HG02642 (cell line): ENCODE data around the gene SPECC1.
"Not testable (repeated sequence)": the region's sequence is repeated elsewhere in the genome, so short reads cannot be mapped to it uniquely, and the experiment has no call there.

Experiments used
- ATAC-seq: cut with Tn5 transposase; IDR thresholded peaks from one replicate; pipeline ENCODE4 v1.9.1; 2021; ENCODE audit warnings: mild to moderate bottlenecking; ENCODE audit not compliant: unreplicated experiment, poor library complexity

The SPECC1 gene

DNA sequence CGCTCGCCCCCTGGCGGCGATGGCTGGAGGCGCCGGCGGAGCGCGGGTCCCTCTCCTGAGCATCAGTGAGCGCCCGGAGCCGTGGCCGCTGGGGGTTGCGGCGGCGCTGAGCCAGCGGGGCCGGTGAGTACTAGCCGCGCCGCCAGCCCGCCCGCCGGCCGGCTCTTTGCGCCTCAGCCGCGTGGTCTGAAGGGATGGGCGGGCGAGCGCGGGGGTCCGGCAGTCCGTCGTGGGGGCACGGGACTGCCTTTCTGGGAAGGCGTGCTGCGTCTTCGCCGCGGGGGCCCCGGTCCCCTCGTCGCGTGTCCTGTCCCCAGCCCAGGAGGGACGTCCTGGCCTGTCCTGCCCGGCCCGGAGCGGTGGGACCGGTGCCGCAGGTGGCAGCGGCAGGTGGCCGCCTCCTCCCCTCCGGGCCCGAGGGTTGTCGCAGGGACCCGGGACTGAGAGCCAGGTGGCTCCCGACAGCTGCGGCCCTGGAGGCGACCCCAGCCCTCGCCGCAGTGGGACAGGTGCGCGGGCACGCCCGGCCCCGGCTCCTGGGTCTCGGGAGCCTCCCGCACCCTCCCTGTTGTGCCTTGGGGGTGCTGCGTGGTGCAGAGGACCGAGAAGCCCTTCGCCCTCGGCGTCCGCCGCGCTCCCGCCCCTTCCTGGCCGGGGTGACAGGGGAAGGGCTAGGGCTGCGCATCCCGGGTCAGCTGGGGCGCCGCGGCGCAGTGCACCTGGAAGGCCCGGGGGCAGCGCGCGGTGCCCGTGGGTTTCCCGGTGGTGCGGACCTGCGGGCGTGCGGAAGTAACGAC is at the start of gene SPECC1:
Gene SPECC1, plus strand, starts transcription at position 58 of the 797 bp plus-strand sequence. CDS start 87,293 bp downstream, outside the sequence.
- ATAC-seq = peak; percentile 95

- ATAC-seq = not testable (repeated sequence)
These were observed 46.2 kb upstream of the SPECC1 start for GRCh38 chr17:19962954-19963353.

DNA sequence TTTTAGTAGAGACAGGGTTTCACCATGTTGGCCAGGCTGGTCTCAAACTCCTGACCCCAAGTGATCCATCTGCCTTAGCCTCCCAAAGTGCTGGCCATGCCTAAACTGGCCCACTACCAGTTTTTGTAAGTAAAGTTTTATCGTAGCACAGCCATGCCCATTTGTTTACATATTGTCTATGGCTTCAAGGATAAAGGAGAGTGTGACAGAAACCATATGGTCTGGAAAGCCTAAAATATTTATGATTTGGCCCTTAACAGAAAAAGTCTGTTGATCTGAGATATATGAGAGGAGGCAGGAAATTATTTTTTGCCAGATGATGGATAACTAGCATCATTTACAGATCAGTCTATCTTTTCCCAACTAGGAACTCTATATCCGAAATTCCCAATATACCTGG is 36.0 kb upstream of the SPECC1 start:
- ATAC-seq = no peak

- ATAC-seq = no peak
These were observed 33.6 kb upstream of the SPECC1 start for GRCh38 chr17:19975601-19976000.

GRCh38 chr17:19977293-19978208 is 31.6 kb upstream of the SPECC1 start, which contains the start of gene AKAP10:
Gene AKAP10, minus strand, starts transcription at chr17:19977828. Its CDS starts 149 bp downstream, at chr17:19977679.
- peak; percentile 90 for ATAC-seq

GRCh38 chr17:19978209-19978802 is 30.9 kb upstream of the SPECC1 start:
- peak; percentile 38 for ATAC-seq

DNA sequence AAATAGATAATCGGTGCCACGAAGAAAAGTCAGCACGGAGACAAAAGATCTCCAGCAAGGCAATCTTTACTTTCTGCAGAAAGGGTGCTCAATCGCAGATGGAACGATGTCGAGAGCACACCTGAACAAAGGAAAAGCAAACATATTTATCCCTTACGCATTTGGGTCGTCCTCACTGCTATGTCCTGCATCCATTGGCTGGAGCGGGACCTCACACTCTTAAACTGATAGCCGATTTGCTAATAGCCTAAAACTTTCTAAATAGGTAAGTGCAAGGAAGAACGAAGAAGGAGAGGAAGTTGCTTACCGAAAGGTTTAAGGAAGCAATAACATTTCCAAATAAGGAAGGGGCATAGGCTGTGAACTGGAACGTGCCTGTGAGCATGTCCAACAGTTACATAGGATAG is 30.4 kb upstream of the SPECC1 start:
- no peak for ATAC-seq

- ATAC-seq = no peak
These were observed 29.0 kb upstream of the SPECC1 start for GRCh38 chr17:19979917-19980770.

GRCh38 chr17:19986941-19987861 is 22.0 kb upstream of the SPECC1 start:
- ATAC-seq = no peak

DNA sequence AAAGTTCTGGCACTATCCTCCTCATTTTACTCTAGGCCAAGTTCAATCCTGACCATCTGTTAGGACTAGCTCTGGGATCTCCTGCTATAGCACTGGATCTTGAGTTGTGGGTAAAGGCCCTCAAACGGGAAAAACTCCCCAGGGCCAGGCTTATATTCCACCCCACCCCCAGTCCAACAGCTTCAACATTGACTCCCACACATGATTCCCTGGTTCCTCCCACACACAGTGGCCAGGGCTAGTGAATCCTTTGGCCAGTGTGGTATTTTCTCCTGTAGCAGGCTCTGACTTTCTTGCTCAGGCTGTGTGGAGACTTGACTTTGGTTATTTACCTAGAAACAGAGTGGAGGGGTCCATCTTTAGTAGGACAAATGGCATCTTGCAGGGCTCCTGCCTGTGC is 21.3 kb upstream of the SPECC1 start:
- no peak for ATAC-seq

- no peak for ATAC-seq
These were observed 17.8 kb upstream of the SPECC1 start for GRCh38 chr17:19991252-19991885.

DNA sequence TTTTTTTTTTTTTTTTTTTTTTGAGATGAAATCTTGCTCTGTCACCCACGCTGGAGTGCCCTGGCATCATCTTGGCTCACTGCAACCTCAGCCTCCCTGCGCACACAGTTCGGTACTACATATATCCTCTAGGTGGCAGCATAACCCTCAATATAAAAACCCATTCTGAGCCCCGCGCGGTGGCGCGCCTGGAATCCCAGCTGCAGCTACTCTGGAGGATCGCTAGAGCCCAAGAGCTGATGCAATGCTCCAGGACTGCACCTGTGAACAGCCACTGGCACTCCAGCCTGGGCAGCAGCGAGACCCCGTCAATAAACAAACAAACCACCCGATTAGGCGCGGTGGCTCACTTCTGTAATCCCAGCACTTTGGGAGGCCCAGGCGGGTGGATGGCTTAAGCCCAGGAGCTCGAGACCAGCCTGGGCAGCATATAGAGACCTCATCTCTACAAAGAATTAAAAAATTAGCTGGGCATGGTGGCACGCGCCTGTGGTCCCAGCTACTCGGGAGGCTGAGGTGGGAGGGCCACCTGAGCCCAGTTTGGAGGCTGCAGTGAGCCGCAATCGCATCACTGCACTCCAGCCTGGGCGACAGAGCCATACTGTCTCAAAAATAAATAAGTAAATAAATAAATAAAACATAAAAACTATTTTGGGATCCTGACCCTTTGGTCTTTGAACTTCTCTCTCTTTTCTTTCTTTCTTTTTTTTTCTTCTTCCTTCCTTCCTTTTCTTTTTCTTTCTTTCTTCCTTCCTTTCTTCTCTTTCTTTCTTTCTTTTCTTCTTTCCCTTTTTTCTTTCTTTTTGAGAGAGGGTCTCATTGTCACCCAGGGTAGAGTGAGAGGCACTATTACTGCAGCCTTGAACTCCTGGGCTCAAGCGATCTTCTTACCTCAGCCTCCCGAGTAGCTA is 16.1 kb upstream of the SPECC1 start:
- ATAC-seq = peak; percentile 87

- no peak for ATAC-seq
These were observed 13.1 kb upstream of the SPECC1 start for GRCh38 chr17:19996086-19996485.

GRCh38 chr17:19996502-19996901 is 12.7 kb upstream of the SPECC1 start:
- ATAC-seq = no peak

- ATAC-seq = peak; percentile 27
These were observed 712 bp upstream of the SPECC1 start for GRCh38 chr17:20008242-20009051.

GRCh38 chr17:20009052-20009301 is 182 bp upstream of the SPECC1 start:
- no peak for ATAC-seq
